ENCODE measurements around the gene JADE2.

GRCh38 chr5:134528556-134528955 lies 3.1 kb downstream of the JADE2 start:
- TF ChIP-seq CTCF (conservative IDR thresholded peaks at IDR 0.05; ENCODE audit: low read depth in 2 of 2) (no peak), POLR2AphosphoS5 (IDR thresholded peaks at IDR 0.05; ENCODE audit: low read depth) (no peak), EZH2phosphoT487 (IDR thresholded peaks at IDR 0.05; ENCODE audit: unreplicated experiment) (no peak), CREB1 (CRISPR knock-in tag; IDR thresholded peaks at IDR 0.05; ENCODE audit: low read depth) (no peak), JUNB (IDR thresholded peaks at IDR 0.05; ENCODE audit: unreplicated experiment) (no peak), EZH2 (IDR thresholded peaks at IDR 0.05; ENCODE audit: low read depth, unreplicated experiment) (no peak), REST (IDR thresholded peaks at IDR 0.05; ENCODE audit: unreplicated experiment) (no peak), ZNF462 (CRISPR knock-in tag; IDR thresholded peaks at IDR 0.05) (no peak), ZNF114 (CRISPR knock-in tag; IDR thresholded peaks at IDR 0.05) (no peak), STAT1 (IDR thresholded peaks at IDR 0.05; ENCODE audit: unreplicated experiment) (no peak), ZNF331 (CRISPR knock-in tag; IDR thresholded peaks at IDR 0.05; ENCODE audit: low read depth) (no peak)

Data from GM23338 (cell line).